Memory B cell (primary cell): ENCODE results near the gene POU3F3.

ENCODE experiments used
- ATAC-seq: fragments of 150-1000 bp; cut with Tn5 transposase; 2 replicates; pipeline ENCODE4 v1.10.0; 2021; ENCODE audit warnings: low read depth, mild to moderate bottlenecking, moderate library complexity
- DNase-seq, 2 donors: peaks; one replicate each; pipeline ENCODE4 v3.0.0; 2022; ENCODE audit warnings: low spot score in 2 of 2
- H3K27ac Mint-ChIP-seq: one replicate; pipeline ENCODE4 v1.8.0; 2022; ENCODE audit warnings: mild to moderate bottlenecking, moderate library complexity, mixed read lengths
- H3K27me3 Mint-ChIP-seq: one replicate; pipeline ENCODE4 v1.8.0; 2022; ENCODE audit warnings: mixed read lengths
- H3K36me3 Mint-ChIP-seq: one replicate; pipeline ENCODE4 v1.8.0; 2022; ENCODE audit warnings: mild to moderate bottlenecking, mixed read lengths
- H3K4me1 Mint-ChIP-seq: one replicate; pipeline ENCODE4 v1.8.0; 2022; ENCODE audit warnings: mixed read lengths
- H3K4me3 Mint-ChIP-seq: one replicate; pipeline ENCODE4 v1.8.0; 2022; ENCODE audit warnings: mild to moderate bottlenecking, moderate library complexity, mixed read lengths
- H3K9me3 Mint-ChIP-seq: one replicate; pipeline ENCODE4 v1.8.0; 2022; ENCODE audit warnings: mixed read lengths

Gene POU3F3

DNA sequence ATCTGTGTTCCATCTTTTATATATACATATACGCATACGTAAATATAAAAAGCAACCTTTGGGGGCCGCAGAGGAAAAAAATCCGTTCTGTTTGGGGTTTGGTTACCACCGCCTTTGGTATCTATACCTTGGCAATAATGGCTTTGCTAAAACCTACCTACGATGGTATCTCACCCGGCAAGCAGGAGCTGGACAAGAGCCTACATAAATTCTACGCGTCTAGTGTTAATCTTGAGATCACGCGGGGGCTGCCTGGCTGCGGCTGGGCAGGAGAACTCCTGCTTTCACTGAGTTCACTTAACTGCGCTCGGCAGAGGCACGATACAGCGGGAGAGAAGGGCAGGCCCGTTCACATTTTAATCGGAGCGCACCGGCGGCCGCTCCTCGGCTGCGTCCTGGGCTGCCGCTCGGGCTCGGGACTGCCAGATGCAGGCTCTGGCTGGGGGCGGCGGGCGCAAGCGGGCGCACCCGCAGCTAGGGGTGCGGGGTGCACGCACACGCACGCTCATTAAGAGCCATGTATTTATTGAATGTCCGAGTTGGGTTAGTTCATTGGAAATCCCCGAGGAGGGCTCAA lies 1.7 kb upstream of the POU3F3 start:
- Mint-ChIP-seq H3K36me3 (peaks cover 8% of the 10 kb centered on the region), H3K4me1 (peaks cover 25% of the 10 kb centered on the region), H3K27ac (peak overlapping the region; percentile 94), H3K9me3 (peaks cover 2% of the 10 kb centered on the region), H3K4me3 (peak overlapping the region; percentile 86), H3K27me3 (peaks cover 42% of the 10 kb centered on the region)
- ATAC-seq: peak; percentile 34
- peak in 1 of 2 donors; percentile 51 for DNase-seq

GRCh38 chr2:104854498-104855220 lies 744 bp downstream of the POU3F3 start:
- peaks cover 41% of the 10 kb centered on the region for H3K27me3 Mint-ChIP-seq
- peaks cover 24% of the 10 kb centered on the region for H3K4me1 Mint-ChIP-seq
- peak overlapping the region; percentile 75 for H3K4me3 Mint-ChIP-seq
- H3K27ac Mint-ChIP-seq: peak overlapping the region; percentile 94
- H3K9me3 Mint-ChIP-seq: peaks cover 6% of the 10 kb centered on the region
- ATAC-seq (no peak), DNase-seq (no peak)
- H3K36me3 Mint-ChIP-seq: peaks cover 8% of the 10 kb centered on the region

GRCh38 chr2:104855221-104856085 lies 1.5 kb downstream of the POU3F3 start:
- no peak for DNase-seq
- Mint-ChIP-seq H3K4me3 (no peak overlapping the region), H3K36me3 (peaks cover 8% of the 10 kb centered on the region), H3K4me1 (peaks cover 24% of the 10 kb centered on the region), H3K27ac (no peak overlapping the region), H3K27me3 (peaks cover 40% of the 10 kb centered on the region), H3K9me3 (peaks cover 6% of the 10 kb centered on the region)
- no peak for ATAC-seq

DNA sequence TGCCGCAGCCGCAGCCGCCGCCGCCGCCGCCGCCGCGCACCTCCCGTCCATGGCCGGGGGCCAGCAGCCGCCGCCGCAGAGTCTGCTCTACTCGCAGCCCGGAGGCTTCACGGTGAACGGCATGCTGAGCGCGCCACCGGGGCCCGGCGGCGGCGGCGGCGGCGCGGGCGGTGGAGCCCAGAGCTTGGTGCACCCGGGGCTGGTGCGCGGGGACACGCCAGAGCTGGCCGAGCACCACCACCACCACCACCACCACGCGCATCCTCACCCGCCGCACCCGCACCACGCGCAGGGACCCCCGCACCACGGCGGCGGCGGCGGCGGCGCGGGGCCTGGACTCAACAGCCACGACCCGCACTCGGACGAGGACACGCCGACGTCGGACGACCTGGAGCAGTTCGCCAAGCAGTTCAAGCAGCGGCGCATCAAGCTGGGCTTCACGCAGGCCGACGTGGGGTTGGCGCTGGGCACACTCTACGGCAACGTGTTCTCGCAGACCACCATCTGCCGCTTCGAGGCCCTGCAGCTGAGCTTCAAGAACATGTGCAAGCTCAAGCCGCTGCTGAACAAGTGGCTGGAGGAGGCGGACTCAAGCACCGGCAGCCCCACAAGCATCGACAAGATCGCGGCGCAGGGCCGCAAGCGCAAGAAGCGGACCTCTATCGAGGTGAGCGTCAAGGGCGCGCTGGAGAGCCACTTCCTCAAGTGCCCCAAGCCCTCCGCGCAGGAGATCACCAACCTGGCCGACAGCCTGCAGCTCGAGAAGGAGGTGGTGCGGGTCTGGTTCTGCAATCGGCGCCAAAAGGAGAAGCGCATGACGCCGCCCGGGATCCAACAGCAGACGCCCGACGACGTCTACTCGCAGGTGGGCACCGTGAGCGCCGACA lies 2.4 kb downstream of the POU3F3 start:
- peaks cover 21% of the 10 kb centered on the region for H3K4me1 Mint-ChIP-seq
- DNase-seq (no peak), ATAC-seq (peak; percentile 25)
- peaks cover 34% of the 10 kb centered on the region for H3K27me3 Mint-ChIP-seq
- H3K4me3 Mint-ChIP-seq: peak overlapping the region; percentile 62
- H3K9me3 Mint-ChIP-seq: peaks cover 6% of the 10 kb centered on the region
- H3K27ac Mint-ChIP-seq: no peak overlapping the region
- peaks cover 8% of the 10 kb centered on the region for H3K36me3 Mint-ChIP-seq

DNA sequence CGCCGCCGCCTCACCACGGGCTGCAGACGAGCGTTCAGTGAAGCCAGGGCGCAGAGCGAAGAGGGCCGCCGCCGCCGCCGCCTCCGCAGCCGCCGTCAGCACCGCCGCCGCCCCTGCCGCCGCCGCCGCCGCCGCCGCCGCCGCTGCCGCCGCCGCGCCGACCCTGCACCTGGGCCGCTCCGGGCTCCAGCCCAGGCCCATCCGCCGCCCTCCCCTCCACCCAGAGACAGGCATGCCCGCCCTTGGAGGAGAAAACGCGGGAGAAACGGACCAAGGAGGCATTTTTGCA lies 3.0 kb downstream of the POU3F3 start:
- peaks cover 19% of the 10 kb centered on the region for H3K4me1 Mint-ChIP-seq
- no peak for DNase-seq
- peak overlapping the region; percentile 55 for H3K4me3 Mint-ChIP-seq
- no peak overlapping the region for H3K27ac Mint-ChIP-seq
- peaks cover 6% of the 10 kb centered on the region for H3K9me3 Mint-ChIP-seq
- H3K27me3 Mint-ChIP-seq: peaks cover 40% of the 10 kb centered on the region
- H3K36me3 Mint-ChIP-seq: peaks cover 8% of the 10 kb centered on the region
- no peak for ATAC-seq

DNA sequence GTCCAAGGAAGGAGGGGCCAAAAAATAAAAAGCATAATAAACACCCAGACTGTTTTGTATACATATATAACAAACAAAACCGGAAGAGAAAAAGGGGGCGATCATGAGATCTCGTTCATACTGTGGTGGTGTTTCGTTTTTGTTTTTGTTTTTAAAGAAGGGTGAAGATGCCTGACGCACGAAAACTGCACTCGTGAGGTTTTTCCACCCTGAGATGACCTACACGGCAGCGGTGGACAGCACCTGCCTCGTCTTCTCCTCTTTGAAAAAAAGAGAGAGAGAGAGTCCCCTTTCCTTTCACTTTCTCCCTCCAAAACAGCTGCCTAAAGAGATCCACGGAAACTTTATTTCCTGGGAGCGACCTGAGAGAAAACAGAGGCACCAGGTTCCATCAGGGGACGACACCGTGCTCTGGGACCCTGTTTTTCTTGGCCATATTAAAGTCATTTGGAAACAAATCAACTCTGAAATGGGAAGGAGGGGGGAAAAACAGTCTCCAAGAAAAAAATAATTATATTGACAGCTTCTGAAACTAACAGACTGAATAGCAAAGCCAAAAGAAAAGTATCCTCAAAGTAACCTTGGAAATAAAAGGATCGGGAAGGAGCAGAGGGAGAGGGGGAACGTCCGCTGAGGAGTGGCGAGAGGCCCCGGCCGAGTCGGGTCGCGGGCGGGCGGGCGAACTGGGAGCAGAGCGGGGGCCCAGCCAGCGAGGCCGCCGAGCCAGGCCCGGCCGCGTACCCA lies 3.5 kb downstream of the POU3F3 start:
- H3K27me3 Mint-ChIP-seq: peaks cover 44% of the 10 kb centered on the region
- DNase-seq (no peak), ATAC-seq (peak; percentile 26)
- H3K9me3 Mint-ChIP-seq: peaks cover 6% of the 10 kb centered on the region
- peak overlapping the region; percentile 55 for H3K4me3 Mint-ChIP-seq
- peaks cover 20% of the 10 kb centered on the region for H3K4me1 Mint-ChIP-seq
- H3K27ac Mint-ChIP-seq: peak overlapping the region; percentile 75
- peaks cover 10% of the 10 kb centered on the region for H3K36me3 Mint-ChIP-seq

DNA sequence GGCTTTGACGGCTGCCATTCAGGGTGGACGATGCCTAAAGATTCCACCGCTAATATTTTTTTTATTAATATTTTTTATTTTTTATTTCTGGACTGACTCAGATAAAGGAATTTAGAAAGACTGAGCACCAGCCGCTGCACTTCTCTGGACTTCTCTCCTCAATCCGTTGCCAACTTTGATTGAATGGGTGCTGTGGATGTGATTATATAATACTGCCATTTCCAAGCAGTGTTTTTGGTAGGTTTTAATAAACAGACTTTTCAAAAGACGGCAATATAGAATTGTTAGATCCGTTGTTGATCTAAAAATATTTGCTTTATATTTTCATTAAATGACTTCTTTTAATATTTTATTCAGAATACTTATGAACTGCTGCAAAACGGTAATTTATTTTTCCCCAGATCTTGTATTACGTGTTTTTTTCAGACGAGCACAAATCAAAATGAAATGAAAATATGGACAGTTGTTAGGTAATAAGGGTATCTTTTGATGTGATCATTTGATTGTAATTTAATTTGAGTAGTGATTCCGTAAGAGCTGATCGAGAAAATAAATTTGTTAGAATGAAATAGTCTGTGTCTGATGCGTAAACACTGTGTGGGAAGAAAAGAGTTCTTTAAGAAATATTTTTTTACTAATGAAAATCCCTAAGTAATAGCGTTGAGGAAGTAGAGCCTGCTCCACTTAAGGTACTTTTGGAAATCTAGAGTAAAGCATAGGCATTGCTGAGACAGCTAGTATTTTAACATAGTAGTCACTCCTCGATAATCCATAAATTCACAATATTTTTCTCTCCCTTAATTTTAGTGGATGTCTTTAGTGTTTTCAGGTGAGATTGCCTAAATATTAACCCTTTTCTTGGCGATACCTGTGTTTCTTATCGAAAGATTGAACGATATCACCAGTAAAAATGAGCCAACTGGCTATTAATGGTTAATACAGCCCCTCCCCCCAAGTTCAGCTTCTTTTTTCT lies 4.4 kb downstream of the POU3F3 start:
- no peak for ATAC-seq
- Mint-ChIP-seq H3K4me1 (peaks cover 15% of the 10 kb centered on the region), H3K9me3 (peaks cover 6% of the 10 kb centered on the region), H3K4me3 (no peak overlapping the region), H3K36me3 (peaks cover 7% of the 10 kb centered on the region), H3K27me3 (peaks cover 41% of the 10 kb centered on the region), H3K27ac (peak overlapping the region; percentile 67)
- no peak for DNase-seq

- DNase-seq: no peak
- no peak for ATAC-seq
- Mint-ChIP-seq H3K9me3 (peaks cover 6% of the 10 kb centered on the region), H3K36me3 (peaks cover 6% of the 10 kb centered on the region), H3K4me1 (peaks cover 15% of the 10 kb centered on the region), H3K4me3 (no peak overlapping the region), H3K27ac (no peak overlapping the region), H3K27me3 (peaks cover 41% of the 10 kb centered on the region)
These were observed 5.4 kb downstream of the POU3F3 start for GRCh38 chr2:104859291-104859765.

GRCh38 chr2:104859766-104860450 lies 6.0 kb downstream of the POU3F3 start:
- no peak overlapping the region for H3K4me3 Mint-ChIP-seq
- peaks cover 36% of the 10 kb centered on the region for H3K27me3 Mint-ChIP-seq
- H3K4me1 Mint-ChIP-seq: peaks cover 12% of the 10 kb centered on the region
- no peak overlapping the region for H3K27ac Mint-ChIP-seq
- H3K36me3 Mint-ChIP-seq: peaks cover 2% of the 10 kb centered on the region
- H3K9me3 Mint-ChIP-seq: peaks cover 4% of the 10 kb centered on the region
- no peak for DNase-seq
- no peak for ATAC-seq

GRCh38 chr2:104860451-104860790 lies 6.5 kb downstream of the POU3F3 start:
- peaks cover 12% of the 10 kb centered on the region for H3K4me1 Mint-ChIP-seq
- H3K27ac Mint-ChIP-seq: no peak overlapping the region
- H3K9me3 Mint-ChIP-seq: peaks cover 4% of the 10 kb centered on the region
- no peak for DNase-seq
- no peak for ATAC-seq
- H3K36me3 Mint-ChIP-seq: peaks cover 2% of the 10 kb centered on the region
- no peak overlapping the region for H3K4me3 Mint-ChIP-seq
- peaks cover 39% of the 10 kb centered on the region for H3K27me3 Mint-ChIP-seq

DNA sequence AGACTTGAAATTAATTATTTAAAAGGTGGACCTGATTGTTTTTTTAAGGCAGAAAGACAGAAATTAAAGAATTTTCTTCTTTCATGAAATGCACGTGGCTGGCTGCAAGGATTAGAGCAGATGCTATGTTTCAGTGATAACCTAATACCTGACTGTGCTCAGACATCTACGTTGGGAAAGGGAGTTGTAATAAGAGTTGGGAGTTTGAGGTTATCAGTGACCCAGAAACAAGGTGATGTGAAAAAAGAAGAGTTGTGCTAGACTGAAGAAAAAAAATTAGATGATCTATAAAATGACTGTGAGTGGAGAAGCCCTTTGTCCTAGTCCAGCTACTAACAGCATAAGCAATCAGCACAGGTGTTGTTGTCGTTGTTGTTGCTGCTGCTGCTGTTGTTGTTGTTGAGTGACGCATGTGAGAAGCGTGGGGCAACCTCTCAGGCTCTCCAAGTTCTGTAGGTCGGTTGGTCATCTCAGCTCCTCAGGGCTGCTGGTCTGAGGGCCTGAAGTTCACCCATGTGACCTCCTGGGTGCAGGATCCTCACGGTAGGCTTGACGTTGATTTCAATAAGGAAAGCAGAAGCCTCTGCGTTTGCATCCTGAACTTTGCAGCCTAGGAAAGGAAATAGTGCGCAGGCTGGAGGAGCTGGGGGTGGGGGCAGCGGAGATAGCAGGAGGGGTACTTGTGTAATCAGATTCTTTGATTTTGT lies 7.6 kb downstream of the POU3F3 start:
- peaks cover 14% of the 10 kb centered on the region for H3K4me1 Mint-ChIP-seq
- H3K27ac Mint-ChIP-seq: peak overlapping the region; percentile 85

More for the DNA sequence above, 7.6 kb downstream of the POU3F3 start:
- DNase-seq: no peak
- Mint-ChIP-seq H3K27me3 (peaks cover 46% of the 10 kb centered on the region), H3K9me3 (peaks cover 4% of the 10 kb centered on the region), H3K36me3 (peaks cover 2% of the 10 kb centered on the region), H3K4me3 (no peak overlapping the region)
- ATAC-seq: no peak
